ENCODE measurements around the gene SLC29A1.

Gene SLC29A1

GRCh38 chr6:44237021-44237812 is 13.8 kb downstream of the SLC29A1 start:
- Mint-ChIP-seq H3K9me3 (no peaks in the 10 kb centered on the region), H3K27ac (peak overlapping the region; percentile 91), H3K4me1 (peaks cover 18% of the 10 kb centered on the region), H3K4me3 (peak overlapping the region; percentile 87), H3K36me3 (peaks cover 6% of the 10 kb centered on the region), H3K27me3 (no peaks in the 10 kb centered on the region)

GRCh38 chr6:44237813-44238433 is 14.5 kb downstream of the SLC29A1 start:
- H3K27ac Mint-ChIP-seq, result peak overlapping the region; percentile 91
- H3K4me1 Mint-ChIP-seq, result peaks cover 18% of the 10 kb centered on the region
- H3K27me3 Mint-ChIP-seq, result no peaks in the 10 kb centered on the region
- peaks cover 2% of the 10 kb centered on the region for H3K36me3 Mint-ChIP-seq
- H3K4me3 Mint-ChIP-seq, result peak overlapping the region; percentile 87
- H3K9me3 Mint-ChIP-seq, result no peaks in the 10 kb centered on the region

GRCh38 chr6:44238687-44239350 is 15.4 kb downstream of the SLC29A1 start:
- H3K36me3 Mint-ChIP-seq, result peaks cover 1% of the 10 kb centered on the region
- peak overlapping the region; percentile 74 for H3K27ac Mint-ChIP-seq
- no peaks in the 10 kb centered on the region for H3K9me3 Mint-ChIP-seq
- H3K27me3 Mint-ChIP-seq, result no peaks in the 10 kb centered on the region
- H3K4me3 Mint-ChIP-seq, result peak overlapping the region; percentile 87
- H3K4me1 Mint-ChIP-seq, result peaks cover 18% of the 10 kb centered on the region

- Mint-ChIP-seq H3K4me1 (peaks cover 16% of the 10 kb centered on the region), H3K4me3 (no peak overlapping the region), H3K9me3 (no peaks in the 10 kb centered on the region), H3K36me3 (peaks cover 9% of the 10 kb centered on the region), H3K27me3 (peaks cover 2% of the 10 kb centered on the region), H3K27ac (no peak overlapping the region)
Observed at GRCh38 chr6:44243345-44243744, 19.9 kb downstream of the SLC29A1 start.

GRCh38 chr6:44245391-44245911 is 22.1 kb downstream of the SLC29A1 start:
- peak overlapping the region; percentile 99 for H3K4me3 Mint-ChIP-seq
- H3K9me3 Mint-ChIP-seq, result no peaks in the 10 kb centered on the region
- H3K27ac Mint-ChIP-seq, result peak overlapping the region; percentile 100
- H3K4me1 Mint-ChIP-seq, result peaks cover 20% of the 10 kb centered on the region
- H3K27me3 Mint-ChIP-seq, result peaks cover 2% of the 10 kb centered on the region
- H3K36me3 Mint-ChIP-seq, result peaks cover 30% of the 10 kb centered on the region

GRCh38 chr6:44245912-44246662 is 22.7 kb downstream of the SLC29A1 start:
- Mint-ChIP-seq H3K4me1 (peaks cover 26% of the 10 kb centered on the region), H3K27ac (peak overlapping the region; percentile 100), H3K4me3 (peak overlapping the region; percentile 99), H3K9me3 (no peaks in the 10 kb centered on the region), H3K36me3 (peaks cover 34% of the 10 kb centered on the region), H3K27me3 (peaks cover 2% of the 10 kb centered on the region)

- Mint-ChIP-seq H3K27me3 (peaks cover 2% of the 10 kb centered on the region), H3K4me1 (peaks cover 33% of the 10 kb centered on the region)
Observed at GRCh38 chr6:44246663-44247337, 23.4 kb downstream of the SLC29A1 start, which contains the start of gene HSP90AB1. HSP90AB1 (plus strand) TSS chr6:44247101; CDS start chr6:44248630, 1,529 bp downstream.

GRCh38 chr6:44247338-44248302 is 24.2 kb downstream of the SLC29A1 start:
- peak overlapping the region; percentile 100 for H3K27ac Mint-ChIP-seq
- H3K36me3 Mint-ChIP-seq, result peaks cover 45% of the 10 kb centered on the region
- no peaks in the 10 kb centered on the region for H3K9me3 Mint-ChIP-seq
- peaks cover 2% of the 10 kb centered on the region for H3K27me3 Mint-ChIP-seq
- peaks cover 39% of the 10 kb centered on the region for H3K4me1 Mint-ChIP-seq
- H3K4me3 Mint-ChIP-seq, result peak overlapping the region; percentile 99

More at GRCh38 chr6:44246663-44247337, 23.4 kb downstream of the SLC29A1 start, which contains the start of gene HSP90AB1:
- H3K27ac Mint-ChIP-seq, result peak within 1 kb of the TSS; percentile 100
- H3K9me3 Mint-ChIP-seq, result no peaks in the 10 kb centered on the region
- peak within 1 kb of the TSS; percentile 99 for H3K4me3 Mint-ChIP-seq
- H3K36me3 Mint-ChIP-seq, result peaks cover 40% of the 10 kb centered on the region

GRCh38 chr6:44248579-44248978 is 25.2 kb downstream of the SLC29A1 start:
- Mint-ChIP-seq H3K9me3 (no peaks in the 10 kb centered on the region), H3K27me3 (peaks cover 2% of the 10 kb centered on the region), H3K4me1 (peaks cover 49% of the 10 kb centered on the region), H3K27ac (peak overlapping the region; percentile 100), H3K4me3 (peak overlapping the region; percentile 99), H3K36me3 (peaks cover 54% of the 10 kb centered on the region)

- Mint-ChIP-seq H3K9me3 (no peaks in the 10 kb centered on the region), H3K36me3 (peaks cover 57% of the 10 kb centered on the region), H3K27me3 (peaks cover 2% of the 10 kb centered on the region), H3K4me3 (peak overlapping the region; percentile 99), H3K27ac (peak overlapping the region; percentile 100), H3K4me1 (peaks cover 54% of the 10 kb centered on the region)
Observed at GRCh38 chr6:44249082-44249748, 25.8 kb downstream of the SLC29A1 start.

GRCh38 chr6:44250067-44250717 is 26.8 kb downstream of the SLC29A1 start:
- H3K27me3 Mint-ChIP-seq, result peaks cover 2% of the 10 kb centered on the region
- peaks cover 61% of the 10 kb centered on the region for H3K36me3 Mint-ChIP-seq
- no peaks in the 10 kb centered on the region for H3K9me3 Mint-ChIP-seq
- peak overlapping the region; percentile 100 for H3K27ac Mint-ChIP-seq
- peak overlapping the region; percentile 99 for H3K4me3 Mint-ChIP-seq
- H3K4me1 Mint-ChIP-seq, result peaks cover 61% of the 10 kb centered on the region

GRCh38 chr6:44250718-44251123 is 27.3 kb downstream of the SLC29A1 start:
- H3K4me1 Mint-ChIP-seq, result peaks cover 61% of the 10 kb centered on the region
- no peaks in the 10 kb centered on the region for H3K9me3 Mint-ChIP-seq
- peak overlapping the region; percentile 100 for H3K27ac Mint-ChIP-seq
- H3K27me3 Mint-ChIP-seq, result peaks cover 2% of the 10 kb centered on the region
- H3K4me3 Mint-ChIP-seq, result peak overlapping the region; percentile 99
- peaks cover 61% of the 10 kb centered on the region for H3K36me3 Mint-ChIP-seq
